Hepatocyte (in vitro differentiated cells): ENCODE results near the gene KIFC3.

Experiments used
- EZH2 ChIP-seq: fragments of 200-600 bp; sonication (generic); IDR thresholded peaks from 2 replicates; pipeline ENCODE4 v1.6.1; 2016; ENCODE audit warnings: antibody characterized with exemption, mild to moderate bottlenecking, borderline replicate concordance
- EZH2phosphoT487 ChIP-seq: fragments of 200-600 bp; sonication (generic); IDR thresholded peaks from one replicate; pipeline ENCODE4 v1.6.1; 2018; ENCODE audit warnings: antibody characterized with exemption, mild to moderate bottlenecking, low read depth, moderate library complexity; ENCODE audit not compliant: unreplicated experiment, severe bottlenecking
- TF ChIP-seq, protein P1 (sequence below): fragments of 200-600 bp; sonication (generic); IDR thresholded peaks from 2 replicates; pipeline ENCODE4 v1.5.1; 2016; ENCODE audit warnings: antibody characterized with exemption, mild to moderate bottlenecking; ENCODE audit not compliant: poor library complexity

DNA sequence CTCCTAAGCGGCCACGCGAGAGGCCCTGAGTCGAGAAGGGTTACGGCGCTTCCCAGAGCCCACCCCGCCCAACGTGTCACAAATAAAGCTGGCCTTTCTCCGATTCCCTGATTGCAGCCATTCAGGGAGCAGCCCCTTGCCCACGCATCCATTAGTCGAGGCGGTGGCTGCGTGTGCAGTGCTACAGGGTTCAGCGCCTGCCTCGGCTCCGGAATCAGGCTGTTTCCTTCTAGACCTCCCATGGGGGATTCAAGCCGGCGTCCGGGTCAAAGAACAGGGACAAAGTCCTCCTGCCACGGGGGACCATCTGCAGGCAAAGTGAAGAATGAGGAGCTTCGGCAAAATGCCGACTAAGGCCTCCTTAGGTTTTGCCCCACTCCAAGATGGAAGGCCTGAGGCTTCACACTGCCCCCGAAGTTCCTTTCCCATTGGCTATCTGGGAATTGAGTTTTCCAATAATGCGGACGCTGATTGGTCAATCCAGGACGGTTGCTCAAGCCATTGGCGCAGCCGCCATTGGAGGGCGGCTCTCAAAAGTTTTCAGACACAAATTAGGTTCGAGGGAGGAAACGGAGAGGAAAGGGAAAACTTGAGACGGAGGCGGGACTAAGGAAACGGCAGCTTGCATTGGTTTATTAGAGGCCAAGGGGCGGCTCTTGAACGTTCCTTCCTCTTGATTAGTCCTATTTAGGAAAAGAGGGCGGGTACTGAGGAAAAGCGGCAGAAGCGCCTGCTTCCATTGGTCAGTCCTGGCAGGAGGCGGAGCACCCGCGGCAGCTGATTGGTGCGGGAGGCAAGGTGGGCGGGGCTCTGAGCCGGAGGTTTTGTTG is 67.2 kb downstream of the KIFC3 start:
- TF ChIP-seq EZH2, result no peak
- no peak for TF ChIP-seq EZH2phosphoT487
- TF ChIP-seq, protein P1, sequence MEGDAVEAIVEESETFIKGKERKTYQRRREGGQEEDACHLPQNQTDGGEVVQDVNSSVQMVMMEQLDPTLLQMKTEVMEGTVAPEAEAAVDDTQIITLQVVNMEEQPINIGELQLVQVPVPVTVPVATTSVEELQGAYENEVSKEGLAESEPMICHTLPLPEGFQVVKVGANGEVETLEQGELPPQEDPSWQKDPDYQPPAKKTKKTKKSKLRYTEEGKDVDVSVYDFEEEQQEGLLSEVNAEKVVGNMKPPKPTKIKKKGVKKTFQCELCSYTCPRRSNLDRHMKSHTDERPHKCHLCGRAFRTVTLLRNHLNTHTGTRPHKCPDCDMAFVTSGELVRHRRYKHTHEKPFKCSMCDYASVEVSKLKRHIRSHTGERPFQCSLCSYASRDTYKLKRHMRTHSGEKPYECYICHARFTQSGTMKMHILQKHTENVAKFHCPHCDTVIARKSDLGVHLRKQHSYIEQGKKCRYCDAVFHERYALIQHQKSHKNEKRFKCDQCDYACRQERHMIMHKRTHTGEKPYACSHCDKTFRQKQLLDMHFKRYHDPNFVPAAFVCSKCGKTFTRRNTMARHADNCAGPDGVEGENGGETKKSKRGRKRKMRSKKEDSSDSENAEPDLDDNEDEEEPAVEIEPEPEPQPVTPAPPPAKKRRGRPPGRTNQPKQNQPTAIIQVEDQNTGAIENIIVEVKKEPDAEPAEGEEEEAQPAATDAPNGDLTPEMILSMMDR, result no peak
